Peyer's patch (tissue), 4 donors: ENCODE measurements around the gene SLC4A1. TPM values are rescaled to one million over a fixed set of nuclear protein-coding genes. Genes with fewer than 3 reads are reported as not detected.

Experiments used
- DNase-seq, 3 donors: peaks; one replicate each; pipeline ENCODE4 v3.0.0-alpha.2; 2017 to 2019
- H3K27ac ChIP-seq, 4 donors: fragments of 200-600 bp; sonication (generic); one replicate each; pipeline ENCODE4 v1.5.1; 2016 to 2019
- H3K27me3 ChIP-seq, 2 donors: fragments of 200-600 bp; sonication (generic); one replicate each; pipeline ENCODE4 v1.5.1; 2019
- H3K36me3 ChIP-seq, 3 donors: fragments of 200-600 bp; sonication (generic); one replicate each; pipeline ENCODE4 v1.5.1; 2016 to 2019
- H3K4me1 ChIP-seq, 4 donors: fragments of 200-600 bp; sonication (generic); one replicate each; pipeline ENCODE4 v1.5.1; 2016 to 2019
- H3K4me3 ChIP-seq, 4 donors: fragments of 200-600 bp; sonication (generic); 1 replicate in 3 of 4; 2 replicates in 1 of 4; pipeline ENCODE4 v1.5.1; 2016 to 2019; ENCODE audit warnings: mild to moderate bottlenecking in 1 of 4
- H3K9me3 ChIP-seq, 4 donors: fragments of 200-600 bp; sonication (generic); one replicate each; pipeline ENCODE4 v1.5.1; 2016 to 2019; ENCODE audit warnings: mild to moderate bottlenecking in 1 of 4
- CTCF ChIP-seq, 6 experiments: fragments of 450-650 bp in 4 of 6; fragments of 200-600 bp in 2 of 6; sonication (generic) in 1 of 6; IDR thresholded peaks; one replicate each; pipeline ENCODE4 v1.5.1; 2017 to 2019; ENCODE audit warnings: antibody characterized with exemption in 6 of 6, mild to moderate bottlenecking in 3 of 6, moderate library complexity in 1 of 6
- POLR2A ChIP-seq, 2 donors: fragments of 450-650 bp; IDR thresholded peaks; one replicate each; pipeline ENCODE4 v1.5.1; 2017; ENCODE audit warnings: antibody characterized with exemption in 2 of 2, mild to moderate bottlenecking in 2 of 2, moderate library complexity in 2 of 2
- total RNA-seq, 4 donors: library from RNA; depleted of rRNA; stranded (reverse); fragments of >200 nt; gene quantifications; one replicate each; pipeline ENCODE4 v1.1.0, GENCODE V29; 2016

Gene SLC4A1
- total RNA-seq, 4 donors from 2014 or later: not detected

- no peaks in the 10 kb centered on the region for H3K4me1 ChIP-seq
- no peaks in the 10 kb centered on the region for H3K27me3 ChIP-seq
- H3K27ac ChIP-seq: no peak overlapping the region
- no peaks in the 10 kb centered on the region for H3K9me3 ChIP-seq
- DNase-seq: no peak
- H3K4me3 ChIP-seq: no peak overlapping the region
- no peaks in the 10 kb centered on the region for H3K36me3 ChIP-seq
- TF ChIP-seq CTCF (IDR thresholded peaks at IDR 0.05) (no peak), POLR2A (IDR thresholded peaks at IDR 0.05) (no peak)
Observed at GRCh38 chr17:44297975-44298374, 30.0 kb upstream of the SLC4A1 start.

GRCh38 chr17:44293509-44294226, 25.7 kb upstream of the SLC4A1 start:
- H3K36me3 ChIP-seq: no peaks in the 10 kb centered on the region
- no peak for TF ChIP-seq POLR2A (IDR thresholded peaks at IDR 0.05)
- TF ChIP-seq CTCF (IDR thresholded peaks at IDR 0.05): no peak
- no peak for DNase-seq

GRCh38 chr17:44287651-44288050, 19.7 kb upstream of the SLC4A1 start:
- no peak for TF ChIP-seq POLR2A (IDR thresholded peaks at IDR 0.05)
- no peak for TF ChIP-seq CTCF (IDR thresholded peaks at IDR 0.05)
- Histone ChIP-seq H3K27me3 (no peaks in the 10 kb centered on the region), H3K4me3 (no peak overlapping the region), H3K36me3 (no peaks in the 10 kb centered on the region), H3K9me3 (no peaks in the 10 kb centered on the region), H3K27ac (no peak overlapping the region), H3K4me1 (no peaks in the 10 kb centered on the region)
- DNase-seq: no peak

More at GRCh38 chr17:44293509-44294226, 25.7 kb upstream of the SLC4A1 start:
- no peaks in the 10 kb centered on the region for H3K27me3 ChIP-seq
- no peak overlapping the region for H3K4me3 ChIP-seq
- H3K4me1 ChIP-seq: no peaks in the 10 kb centered on the region
- H3K27ac ChIP-seq: no peak overlapping the region
- H3K9me3 ChIP-seq: no peaks in the 10 kb centered on the region

GRCh38 chr17:44284024-44284400, 16.1 kb upstream of the SLC4A1 start:
- H3K9me3 ChIP-seq: no peaks in the 10 kb centered on the region

GRCh38 chr17:44283344-44284023, 15.5 kb upstream of the SLC4A1 start:
- peaks cover 0 to 16% (median 2%) of the 10 kb centered on the region in 4 donors for H3K4me1 ChIP-seq
- no peak for DNase-seq
- H3K9me3 ChIP-seq: no peaks in the 10 kb centered on the region
- H3K27ac ChIP-seq: no peak overlapping the region
- H3K4me3 ChIP-seq: no peak overlapping the region
- H3K27me3 ChIP-seq: no peaks in the 10 kb centered on the region
- H3K36me3 ChIP-seq: no peaks in the 10 kb centered on the region
- no peak for TF ChIP-seq POLR2A (IDR thresholded peaks at IDR 0.05)

More at GRCh38 chr17:44284024-44284400, 16.1 kb upstream of the SLC4A1 start:
- H3K27ac ChIP-seq: no peak overlapping the region
- no peak for TF ChIP-seq CTCF (IDR thresholded peaks at IDR 0.05)
- no peak for TF ChIP-seq POLR2A (IDR thresholded peaks at IDR 0.05)
- H3K27me3 ChIP-seq: no peaks in the 10 kb centered on the region
- peaks cover 0 to 16% (median 2%) of the 10 kb centered on the region in 4 donors for H3K4me1 ChIP-seq
- H3K4me3 ChIP-seq: no peak overlapping the region
- no peaks in the 10 kb centered on the region for H3K36me3 ChIP-seq
- DNase-seq: no peak

GRCh38 chr17:44282264-44282663, 14.3 kb upstream of the SLC4A1 start:
- DNase-seq: no peak
- peaks cover 0 to 16% (median 2%) of the 10 kb centered on the region in 4 donors for H3K4me1 ChIP-seq
- H3K27me3 ChIP-seq: no peaks in the 10 kb centered on the region

More at GRCh38 chr17:44282264-44282663, 14.3 kb upstream of the SLC4A1 start:
- Histone ChIP-seq H3K36me3 (no peaks in the 10 kb centered on the region), H3K27ac (no peak overlapping the region), H3K9me3 (no peaks in the 10 kb centered on the region), H3K4me3 (no peak overlapping the region)
- TF ChIP-seq CTCF (IDR thresholded peaks at IDR 0.05): no peak
- TF ChIP-seq POLR2A (IDR thresholded peaks at IDR 0.05): no peak
